ENCODE data around the gene ADGRV1.
"Not testable (repeated sequence)": the region's sequence is repeated elsewhere in the genome, so short reads cannot be mapped to it uniquely, and the experiment has no call there.

Gene ADGRV1

DNA sequence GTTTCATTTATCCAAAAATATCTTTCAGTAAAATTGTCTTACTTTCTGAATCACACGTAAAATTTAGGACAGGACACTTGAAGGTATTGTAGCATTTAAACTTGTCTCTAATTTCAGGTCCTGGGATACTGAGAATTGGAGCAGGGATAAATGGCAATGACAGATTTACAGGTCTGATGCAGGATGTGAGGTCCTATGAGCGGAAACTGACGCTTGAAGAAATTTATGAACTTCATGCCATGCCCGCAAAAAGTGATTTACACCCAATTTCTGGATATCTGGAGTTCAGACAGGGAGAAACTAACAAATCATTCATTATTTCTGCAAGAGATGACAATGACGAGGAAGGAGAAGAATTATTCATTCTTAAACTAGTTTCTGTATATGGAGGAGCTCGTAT, 99.2 kb downstream of the ADGRV1 start:
- DNase-seq, result no peak

DNA sequence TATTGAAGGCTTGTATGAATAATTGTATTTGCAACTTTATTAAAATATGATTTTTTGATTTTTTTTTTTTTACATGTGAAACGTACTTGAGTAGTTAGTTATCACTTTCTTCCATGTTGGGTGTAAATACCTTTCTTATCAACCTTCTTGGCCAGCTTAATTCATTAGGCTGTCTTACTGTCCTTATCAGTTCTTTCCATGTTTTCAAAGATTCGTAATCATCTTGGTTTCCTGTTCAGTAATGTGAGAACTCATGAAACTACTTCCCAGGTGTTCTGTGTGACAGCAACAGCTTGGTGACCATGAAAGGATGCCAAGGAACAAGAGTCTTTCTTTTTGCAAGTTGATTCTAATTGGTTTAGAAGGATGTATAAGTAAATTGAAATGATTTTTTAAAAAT, 100.0 kb downstream of the ADGRV1 start:
- DNase-seq, result no peak

DNA sequence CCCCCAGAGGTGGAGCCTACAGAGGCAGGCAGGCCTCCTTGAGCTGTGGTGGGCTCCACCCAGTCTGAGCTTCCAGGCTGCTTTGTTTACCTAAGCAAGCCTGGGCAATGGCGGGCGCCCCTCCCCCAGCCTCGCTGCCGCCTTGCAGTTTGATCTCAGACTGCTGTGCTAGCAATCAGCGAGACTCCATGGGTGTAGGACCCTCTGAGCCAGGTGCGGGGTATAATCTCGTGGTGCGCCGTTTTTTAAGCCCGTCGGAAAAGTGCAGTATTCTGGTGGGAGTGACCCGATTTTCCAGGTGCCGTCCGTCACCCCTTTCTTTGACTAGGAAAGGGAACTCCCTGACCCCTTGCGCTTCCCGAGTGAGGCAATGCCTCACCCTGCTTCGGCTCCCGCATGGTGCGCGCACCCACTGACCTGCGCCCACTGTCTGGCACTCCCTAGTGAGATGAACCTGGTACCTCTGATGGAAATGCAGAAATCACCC, 109.5 kb downstream of the ADGRV1 start:
- DNase-seq, result not testable (repeated sequence)

DNA sequence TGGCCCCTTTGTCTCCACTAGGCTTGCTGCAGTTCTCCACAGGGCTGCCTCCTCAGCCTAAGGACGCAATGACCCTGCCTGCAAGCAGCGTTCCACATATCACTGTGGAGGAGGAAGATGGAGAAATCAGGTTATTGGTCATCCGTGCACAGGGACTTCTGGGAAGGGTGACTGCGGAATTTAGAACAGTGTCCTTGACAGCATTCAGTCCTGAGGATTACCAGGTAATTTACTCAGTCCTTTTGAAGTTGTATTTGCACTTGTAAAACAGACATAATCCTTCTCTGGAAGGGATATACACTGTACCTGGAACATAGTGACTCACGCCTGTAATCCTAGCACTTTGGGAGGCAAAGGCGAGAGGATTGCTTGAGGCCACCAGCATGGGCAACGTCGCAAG, 116.6 kb downstream of the ADGRV1 start:
- no peak for DNase-seq

DNA sequence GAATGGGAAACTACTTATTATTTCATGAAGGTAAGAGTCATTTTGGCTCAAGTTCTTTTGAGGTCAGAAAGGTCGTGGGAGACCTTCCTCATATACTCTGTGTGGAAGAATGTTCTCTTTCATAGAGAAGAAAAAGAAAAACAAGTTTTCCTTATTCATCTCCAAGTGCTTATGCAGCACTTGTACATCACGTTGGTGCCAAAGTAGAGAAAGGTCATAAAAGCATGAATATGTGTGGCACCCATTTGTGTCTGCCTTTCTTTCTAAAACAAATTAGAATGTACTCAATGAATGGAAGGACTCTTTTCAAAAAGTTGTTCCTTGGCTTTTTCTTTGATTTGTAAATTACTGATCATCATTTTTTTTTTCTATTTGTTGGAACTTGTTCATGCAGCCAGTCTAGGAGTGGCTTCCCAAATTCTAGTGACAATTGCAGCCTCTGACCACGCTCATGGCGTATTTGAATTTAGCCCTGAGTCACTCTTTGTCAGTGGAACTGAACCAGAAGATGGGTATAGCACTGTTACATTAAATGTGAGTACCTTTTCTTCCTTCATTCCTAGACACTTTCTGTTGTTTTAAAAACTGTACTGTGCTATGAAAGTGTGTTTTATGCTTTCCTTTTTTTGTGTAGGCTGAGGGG, 122.4 kb downstream of the ADGRV1 start:
- DNase-seq, result no peak

DNA sequence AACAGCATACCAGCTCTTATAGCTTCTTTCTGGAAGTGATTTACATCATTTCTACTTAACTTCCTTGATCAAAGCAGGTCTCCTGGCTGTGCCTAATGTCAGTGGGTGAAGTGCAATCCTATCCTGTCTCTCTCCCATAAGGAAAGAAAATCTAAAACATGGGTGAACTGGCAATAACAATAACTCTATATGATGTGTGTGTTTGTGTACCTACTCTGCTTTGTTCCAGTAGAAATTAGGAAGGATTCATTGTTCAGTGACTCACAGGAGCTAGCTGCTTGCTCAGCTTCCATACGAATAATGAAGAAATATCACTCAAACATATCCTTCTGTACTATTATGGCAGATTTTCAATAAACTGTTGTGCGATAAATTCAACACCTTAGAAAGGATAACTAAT, 123.7 kb downstream of the ADGRV1 start:
- DNase-seq, result no peak

DNA sequence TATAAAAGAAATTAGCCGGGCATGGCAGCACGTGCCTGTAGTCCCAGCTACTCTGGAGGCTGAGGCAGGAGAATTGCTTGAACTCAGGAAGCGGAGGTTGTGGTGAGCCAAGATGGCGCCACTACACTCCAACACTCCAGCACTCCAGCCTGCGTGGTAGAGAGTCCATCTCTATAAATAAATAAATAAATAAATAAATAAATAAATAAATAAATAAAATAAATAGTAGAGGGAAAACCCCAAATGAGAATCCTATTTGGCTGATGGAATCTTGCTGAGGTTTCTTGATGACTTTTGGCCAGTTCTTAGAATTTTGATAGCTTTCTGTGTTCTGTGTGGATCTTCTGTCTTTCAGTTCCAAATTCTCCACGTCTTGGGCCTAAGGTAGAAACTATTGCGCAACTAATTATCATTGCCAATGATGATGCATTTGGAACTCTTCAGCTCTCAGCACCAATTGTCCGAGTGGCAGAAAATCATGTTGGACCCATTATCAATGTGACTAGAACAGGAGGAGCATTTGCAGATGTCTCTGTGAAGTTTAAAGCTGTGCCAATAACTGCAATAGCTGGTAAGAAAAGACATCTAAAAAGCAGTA, 126.9 kb downstream of the ADGRV1 start:
- DNase-seq, result no peak

DNA sequence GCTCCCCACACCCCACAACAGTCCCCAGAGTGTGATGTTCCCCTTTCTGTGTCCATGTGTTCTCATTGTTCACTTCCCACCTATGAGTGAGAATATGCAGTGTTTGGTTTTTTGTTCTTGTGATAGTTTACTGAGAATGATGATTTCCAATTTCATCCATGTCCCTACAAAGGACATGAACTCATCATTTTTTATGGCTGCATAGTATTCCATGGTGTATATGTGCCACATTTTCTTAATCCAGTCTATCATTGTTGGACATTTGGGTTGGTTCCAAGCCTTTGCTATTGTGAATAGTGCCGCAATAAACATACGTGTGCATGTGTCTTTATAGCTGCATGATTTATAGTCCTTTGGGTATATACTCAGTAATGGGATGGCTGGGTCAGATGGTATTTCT, 127.8 kb downstream of the ADGRV1 start:
- DNase-seq, result not testable (repeated sequence)

DNA sequence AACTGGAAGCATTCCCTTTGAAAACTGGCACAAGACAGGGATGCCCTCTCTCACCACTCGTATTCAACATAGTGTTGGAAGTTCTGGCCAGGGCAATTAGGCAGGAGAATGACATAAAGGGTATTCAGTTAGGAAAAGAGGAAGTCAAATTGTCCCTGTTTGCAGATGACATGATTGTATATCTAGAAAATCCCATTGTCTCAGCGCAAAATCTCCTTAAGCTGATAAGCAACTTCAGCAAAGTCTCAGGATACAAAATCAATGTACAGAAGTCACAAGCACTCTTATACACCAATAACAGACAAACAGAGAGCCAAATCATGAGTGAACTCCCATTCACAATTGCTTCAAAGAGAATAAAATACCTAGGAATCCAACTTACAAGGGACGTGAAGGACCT, 128.9 kb downstream of the ADGRV1 start:
- DNase-seq, result not testable (repeated sequence)

DNA sequence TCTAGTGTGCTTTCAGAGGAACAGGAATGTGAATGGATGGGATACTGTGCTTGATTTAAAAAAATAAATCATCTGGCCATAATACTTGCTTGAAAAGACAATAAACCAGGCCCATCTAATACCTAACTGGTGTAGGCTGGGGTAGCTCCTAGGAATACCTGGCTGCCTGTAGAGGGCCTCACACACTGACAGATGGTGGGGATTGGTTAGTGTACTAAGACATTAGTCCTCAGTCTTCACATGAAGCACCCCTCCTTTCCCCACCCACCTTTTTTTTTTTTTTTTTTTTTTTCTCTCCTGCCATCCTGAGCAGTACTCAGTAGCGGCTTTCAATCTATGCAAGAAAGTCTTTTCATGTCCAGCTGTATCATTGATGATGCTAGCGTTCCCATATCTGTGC, 130.5 kb downstream of the ADGRV1 start:
- DNase-seq, result no peak

DNA sequence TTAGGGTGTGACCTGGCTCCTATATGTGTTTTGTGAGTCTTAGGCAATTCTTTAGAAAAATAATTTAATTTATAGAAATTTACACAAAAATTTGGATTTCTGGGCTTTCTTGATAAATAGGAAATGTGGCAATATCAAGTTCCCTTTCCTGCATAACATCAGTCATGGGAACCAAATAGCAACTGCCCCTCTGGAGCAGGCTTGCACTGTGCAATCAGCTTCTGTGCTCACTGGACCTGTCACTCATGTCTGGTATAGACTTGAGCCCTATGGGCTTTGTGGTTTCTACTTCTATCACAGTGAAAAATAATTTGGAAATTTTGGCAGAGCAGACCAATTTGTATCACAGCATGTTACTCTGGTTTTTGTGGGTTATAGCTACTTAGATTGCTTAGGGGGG, 131.7 kb downstream of the ADGRV1 start:
- DNase-seq, result no peak

DNA sequence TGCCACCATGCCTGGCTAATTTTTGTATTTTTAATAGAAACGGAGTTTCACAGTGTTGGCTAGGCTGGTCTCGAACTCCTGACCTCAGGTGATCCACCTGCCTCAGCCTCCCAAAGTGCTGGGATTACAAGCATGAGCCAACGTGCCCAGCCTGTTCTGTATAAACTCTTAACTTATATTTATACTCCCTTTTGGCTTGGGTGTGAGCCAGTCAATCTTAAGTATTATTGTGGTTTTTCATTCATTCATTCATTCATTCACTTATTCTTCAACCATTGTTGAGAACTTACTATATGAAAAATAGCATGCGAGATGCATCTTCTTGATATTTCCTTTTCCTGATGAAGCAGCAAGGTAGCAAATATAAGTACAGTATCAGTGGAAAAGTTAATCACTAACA, 132.9 kb downstream of the ADGRV1 start:
- DNase-seq, result no peak

DNA sequence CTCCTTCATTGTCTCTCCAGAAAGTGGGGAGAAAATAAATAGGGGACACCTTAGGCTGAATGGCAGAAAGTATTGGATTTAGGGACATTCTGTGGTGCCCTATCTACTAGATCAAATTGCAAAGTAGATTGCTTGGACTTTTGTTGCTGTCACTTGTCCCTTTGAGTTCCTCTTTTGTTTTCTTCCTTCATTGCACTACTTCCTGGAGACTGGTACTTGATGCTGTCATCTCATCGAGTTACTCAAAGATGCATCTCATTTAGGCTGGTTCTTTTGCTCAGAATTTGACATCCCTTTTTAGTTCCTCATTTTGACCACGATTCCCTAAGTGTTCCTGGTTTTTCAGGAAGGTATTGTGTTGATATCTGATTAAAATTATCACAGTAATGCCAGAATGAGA, 137.6 kb downstream of the ADGRV1 start:
- no peak for DNase-seq

DNA sequence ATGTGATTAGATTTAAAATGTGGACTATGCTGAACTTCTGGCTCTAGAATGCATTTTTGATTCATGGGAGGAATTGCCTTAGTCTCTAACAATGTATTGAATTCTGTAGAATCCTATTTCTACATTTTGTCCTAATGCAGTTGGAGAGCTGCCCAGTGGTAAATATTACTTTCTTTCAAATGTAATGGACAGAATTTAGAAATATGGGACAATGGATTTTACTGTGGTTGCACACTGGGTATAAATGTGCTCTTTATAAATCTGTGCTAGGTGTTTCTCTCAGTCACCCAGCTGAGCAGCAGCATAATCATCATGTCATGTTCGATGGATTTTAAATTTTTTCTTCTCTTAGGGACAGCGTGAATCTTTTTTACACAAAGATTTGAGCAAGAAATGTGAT, 141.7 kb downstream of the ADGRV1 start:
- no peak for DNase-seq

DNA sequence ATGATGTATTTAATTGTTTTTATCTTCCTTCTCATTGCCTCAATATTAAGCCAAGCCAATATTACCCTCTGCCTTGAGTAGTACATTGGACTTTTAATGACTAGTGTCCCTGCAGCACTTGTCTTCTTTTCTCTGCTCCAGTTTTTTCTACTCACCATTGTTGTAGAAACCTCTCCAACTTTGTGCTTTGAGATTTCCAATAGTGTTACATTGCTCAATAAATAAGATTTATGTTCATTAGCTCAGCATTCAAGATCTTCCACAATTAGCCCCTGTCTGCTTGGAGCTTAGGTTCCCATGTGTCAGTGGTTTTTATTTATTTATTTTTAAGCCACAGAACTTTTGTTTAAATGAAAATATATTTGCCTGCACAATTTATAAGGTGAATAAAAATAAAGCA, 145.3 kb downstream of the ADGRV1 start:
- no peak for DNase-seq

DNA sequence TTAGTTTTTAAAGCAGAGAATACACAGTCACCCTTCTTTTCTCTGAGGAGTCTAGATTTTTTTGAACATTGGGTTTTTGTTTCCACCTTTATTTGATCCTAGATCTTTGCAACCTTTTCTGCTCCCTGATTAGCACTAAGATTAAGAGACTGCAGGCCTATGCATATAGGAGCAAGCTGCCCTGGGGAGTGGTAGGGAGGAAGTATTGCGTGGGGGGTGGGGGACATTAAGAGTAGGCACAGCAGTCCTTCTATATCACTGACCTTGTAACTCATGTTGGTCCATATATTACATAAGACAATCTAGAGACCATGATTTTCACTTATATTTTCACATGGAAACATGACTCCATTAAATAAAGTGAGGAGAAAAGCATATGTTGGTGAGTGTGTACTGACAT, 149.1 kb downstream of the ADGRV1 start:
- no peak for DNase-seq

DNA sequence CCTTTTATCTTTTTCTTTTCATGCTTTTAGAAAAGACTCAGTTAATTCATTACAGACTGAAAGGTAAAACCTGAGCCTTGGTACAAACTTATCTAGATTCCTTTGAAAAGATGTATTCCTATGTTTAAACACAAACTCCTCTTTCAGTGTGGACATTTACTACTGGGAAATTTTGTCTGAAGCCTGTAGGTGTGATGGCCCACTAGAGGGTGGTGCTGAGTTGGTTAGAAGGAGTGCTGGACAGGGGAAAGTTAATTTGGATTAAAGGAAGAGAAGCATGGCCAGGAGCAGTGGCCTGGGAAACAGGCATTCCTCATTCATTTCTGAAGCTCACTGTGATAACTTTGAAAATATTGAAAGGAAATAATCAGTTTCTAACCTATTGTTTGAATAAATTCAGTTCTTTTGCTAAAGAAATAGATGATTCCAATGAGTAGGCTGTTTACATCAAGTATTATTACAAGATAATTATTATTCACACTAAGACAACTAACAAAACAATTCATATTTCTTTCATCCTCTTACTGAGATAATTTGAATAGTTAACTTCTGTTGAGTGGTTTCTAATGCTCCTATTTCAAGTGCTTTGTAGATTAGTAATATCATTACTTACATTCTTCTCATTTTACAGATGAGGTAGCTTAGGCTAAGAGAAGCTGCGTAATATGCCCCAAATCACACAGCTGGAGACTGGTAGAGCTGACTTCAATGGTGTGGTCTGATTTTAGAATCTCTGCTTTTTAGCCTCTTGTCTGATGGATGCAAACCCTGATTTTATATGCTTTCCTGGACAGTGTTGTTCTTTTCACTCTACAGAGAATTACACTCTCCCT, 150.9 kb downstream of the ADGRV1 start:
- DNase-seq, result peak; percentile 6

DNA sequence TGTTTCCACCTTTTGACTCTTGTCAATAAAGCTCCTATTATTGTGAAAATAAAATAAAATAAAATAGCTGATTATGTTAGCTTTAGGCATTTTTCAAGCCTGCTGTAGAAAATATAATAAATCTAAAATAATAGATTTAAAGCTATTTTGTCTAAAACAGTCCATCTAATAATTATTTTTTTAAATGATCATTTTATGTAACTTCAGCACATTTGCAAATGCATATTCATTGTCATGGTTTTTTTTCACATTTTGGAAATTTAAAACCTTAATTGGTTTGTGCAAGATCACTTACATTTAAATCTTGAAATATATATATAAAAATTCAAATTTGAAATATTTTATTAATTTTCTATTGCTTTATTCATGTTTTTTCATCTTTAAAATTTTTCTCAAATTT, 159.8 kb downstream of the ADGRV1 start:
- no peak for DNase-seq

DNA sequence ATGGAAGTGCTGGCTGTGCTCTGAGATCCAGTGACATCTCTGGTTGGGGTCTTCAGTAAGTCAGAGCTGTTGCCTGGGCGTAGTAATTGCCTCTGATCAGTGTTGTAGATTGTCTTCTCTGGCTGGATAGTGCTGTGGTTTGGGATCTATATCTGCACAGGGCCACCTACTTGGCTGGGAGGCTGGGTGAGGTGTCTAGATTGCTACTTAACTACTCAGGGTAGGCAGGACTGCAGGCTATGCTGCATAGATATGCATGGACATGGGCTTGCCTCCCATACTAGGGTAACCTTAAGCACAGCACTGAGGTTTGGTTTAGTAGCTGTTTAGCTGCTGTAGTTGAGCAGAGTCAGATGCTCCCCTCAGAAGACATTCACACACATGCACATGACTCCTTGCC, 181.0 kb downstream of the ADGRV1 start:
- DNase-seq, result no peak

DNA sequence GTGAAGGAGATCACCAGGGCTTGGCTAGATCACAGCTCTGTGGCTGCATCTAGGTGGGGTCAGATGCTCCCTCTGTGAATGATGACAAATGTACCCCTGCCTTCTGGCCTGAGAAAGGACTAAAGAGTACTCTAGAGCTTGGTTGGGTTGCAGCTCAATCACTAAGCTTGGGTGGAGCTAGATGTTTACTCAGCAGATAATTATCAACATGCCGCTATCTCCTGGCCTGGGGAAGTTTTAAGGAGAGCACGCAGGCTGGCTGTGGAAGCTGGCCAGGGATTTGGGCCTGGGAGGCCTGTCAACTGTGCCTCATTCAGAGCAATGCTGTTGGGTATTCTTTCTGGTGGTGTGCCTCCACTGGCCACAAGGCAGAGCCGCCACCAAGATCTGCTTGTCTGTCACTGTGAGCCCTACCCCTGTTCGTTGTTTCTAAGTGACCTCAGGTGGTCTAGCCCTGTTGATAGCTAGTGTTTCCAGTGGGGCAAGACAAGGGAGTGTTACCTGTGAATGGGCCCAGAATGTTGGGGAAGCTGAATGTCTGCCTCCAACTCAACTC, 181.7 kb downstream of the ADGRV1 start:
- no peak for DNase-seq

DNA sequence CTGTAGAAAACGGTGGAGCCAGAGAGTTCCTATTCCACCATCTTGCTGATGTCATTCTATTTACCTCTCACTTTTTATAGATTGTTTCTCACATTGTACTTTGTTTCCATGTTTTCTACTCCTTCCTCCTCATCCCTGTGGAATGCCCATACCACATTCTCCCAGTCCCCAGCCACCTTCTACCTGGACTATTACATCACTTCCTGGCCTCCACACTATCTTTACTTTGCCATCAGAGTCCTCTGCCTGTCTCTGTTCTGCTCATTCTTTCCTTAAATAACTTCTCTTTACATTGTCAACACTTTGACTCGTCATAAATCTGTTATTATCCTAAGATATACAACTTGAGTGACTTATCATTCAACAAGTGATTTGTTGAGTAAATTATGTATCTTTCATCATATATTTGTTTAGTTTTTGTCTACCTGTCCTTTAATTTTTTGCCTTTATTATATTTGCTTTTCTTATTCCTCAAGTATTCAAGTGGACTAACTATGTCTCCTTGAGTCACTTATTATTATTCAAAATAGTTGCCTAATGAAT, 182.5 kb downstream of the ADGRV1 start:
- DNase-seq, result no peak

DNA sequence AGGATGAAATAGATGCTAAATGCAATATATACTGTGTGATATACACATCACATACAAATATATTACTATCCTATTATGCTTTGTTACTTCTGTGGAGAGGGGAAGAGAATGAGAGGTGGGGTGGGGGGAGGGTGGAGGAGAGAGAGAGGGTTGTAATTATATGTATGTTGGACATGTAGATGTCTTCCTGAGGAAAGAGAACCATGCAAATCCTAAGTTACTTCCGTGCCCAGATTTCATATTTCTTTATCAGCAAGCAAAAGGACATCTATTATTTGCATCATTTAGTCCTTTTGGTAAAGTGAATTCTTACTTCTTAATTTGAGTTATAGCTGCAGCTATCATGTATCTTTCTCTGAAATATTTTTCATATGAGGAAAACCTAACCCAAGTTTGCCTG, 187.5 kb downstream of the ADGRV1 start:
- no peak for DNase-seq

DNA sequence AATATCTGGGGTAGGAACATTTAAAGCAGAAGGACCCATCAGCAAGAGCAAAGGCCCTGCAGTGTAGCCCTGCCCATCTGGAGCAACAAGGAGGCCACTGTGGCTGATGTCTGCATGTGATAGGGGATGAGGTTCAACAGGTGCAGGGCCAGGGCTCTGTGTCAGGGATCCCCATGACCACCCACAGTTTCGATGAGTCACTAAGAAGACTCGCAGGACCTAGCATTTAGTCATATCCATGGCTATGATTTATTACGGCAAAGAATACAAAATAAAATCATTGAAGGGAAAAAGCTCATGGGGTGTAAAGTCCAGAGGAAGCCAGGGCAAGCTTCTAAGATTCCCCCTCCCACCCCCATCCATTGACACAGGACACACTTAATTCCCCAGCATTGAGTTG, 188.6 kb downstream of the ADGRV1 start:
- no peak for DNase-seq

DNA sequence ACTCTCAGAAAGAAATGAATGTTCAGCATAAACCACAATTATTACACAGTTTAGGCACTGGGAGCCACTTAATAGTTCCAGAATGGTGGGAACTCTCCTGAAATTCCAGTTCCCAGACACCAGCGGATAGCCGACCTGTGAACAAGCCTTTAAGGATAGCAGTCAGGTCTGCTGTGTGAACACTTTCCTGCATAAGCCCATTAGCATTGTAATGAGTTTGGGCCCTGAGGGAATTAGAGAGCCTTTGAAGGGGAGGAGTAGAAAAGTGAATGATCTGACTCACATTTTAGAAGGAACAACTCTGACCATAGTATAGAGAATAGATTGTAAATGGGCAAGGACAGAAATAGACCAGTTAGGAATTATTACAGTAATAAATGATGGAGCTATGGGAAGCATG, 189.1 kb downstream of the ADGRV1 start:
- DNase-seq, result no peak
